Kidney (tissue), 14 donors: Measurements from ENCODE around the gene RPS27A. TPM values are rescaled to one million over a fixed set of nuclear protein-coding genes. Genes with fewer than 3 reads are reported as not detected.
"Not testable (repeated sequence)": the region's sequence is repeated elsewhere in the genome, so short reads cannot be mapped to it uniquely, and the experiment has no call there.

ENCODE experiments used
- DNase-seq, 5 donors: peaks; one replicate each; pipeline ENCODE4 v3.0.0-alpha.2; 2013 to 2020
- FAIRE-seq: peaks from 2 replicates; lab custom pipeline; 2012; peaks lifted over from hg19 to GRCh38; lab: Jason Lieb, UNC
- H3K27ac ChIP-seq, 2 donors: one replicate each; pipeline ENCODE4 v1.7.0; 2013; ENCODE audit warnings: low read depth in 2 of 2, low read length in 2 of 2, inconsistent platforms in 1 of 2
- H3K27me3 ChIP-seq: one replicate; pipeline ENCODE4 v1.7.1; 2013; ENCODE audit warnings: low read length, inconsistent platforms; ENCODE audit not compliant: control insufficient read depth, insufficient read depth
- H3K36me3 ChIP-seq, 3 donors: one replicate each; pipeline versions ENCODE4 v1.7.0 to v1.7.1; 2013; ENCODE audit warnings: low read length in 3 of 3, control low read depth in 1 of 3, inconsistent platforms in 1 of 3; ENCODE audit not compliant: insufficient read depth in 3 of 3, control insufficient read depth in 2 of 3
- H3K4me1 ChIP-seq, 3 donors: one replicate each; pipeline versions ENCODE4 v1.7.0 to v1.7.1; 2013; ENCODE audit warnings: low read length in 3 of 3, inconsistent platforms in 1 of 3, low read depth in 1 of 3; ENCODE audit not compliant: control insufficient read depth in 2 of 3, insufficient read depth in 2 of 3
- H3K4me3 ChIP-seq, 3 donors: one replicate each; pipeline versions ENCODE4 v1.7.0 to v1.8.1; 2013; ENCODE audit warnings: low read length in 3 of 3, control low read depth in 1 of 3, inconsistent platforms in 1 of 3
- H3K9ac ChIP-seq, 3 donors: one replicate each; pipeline versions ENCODE4 v1.7.0 to v1.7.1; 2013; ENCODE audit warnings: low read length in 3 of 3, control low read depth in 1 of 3, inconsistent platforms in 1 of 3
- H3K9me3 ChIP-seq, 3 donors: one replicate each; pipeline versions ENCODE4 v1.7.0 to v1.7.1; 2013; ENCODE audit warnings: low read length in 3 of 3, control low read depth in 1 of 3, inconsistent platforms in 1 of 3; ENCODE audit not compliant: control insufficient read depth in 2 of 3, insufficient read depth in 1 of 3
- CTCF ChIP-seq: IDR thresholded peaks from 3 replicates; pipeline ENCODE4 v1.5.1; 2012; ENCODE audit warnings: mild to moderate bottlenecking, moderate library complexity, borderline replicate concordance; ENCODE audit not compliant: insufficient read depth; ENCODE audit errors: extremely low read depth
- intact Hi-C: fragments of 100-400 bp; cut with DNase I; formaldehyde crosslinking; loops from one replicate; pipeline ENCODE4 v1.11.1; 2022
- polyA plus RNA-seq: library from polyadenylated mRNA; stranded (reverse); fragments of 350-450 nt; fragmentation: Illumina TruSeq; extraction: RNeasy Lipid Tissue Mini Kit (QIAGEN cat#74804); gene quantifications from one replicate; pipeline ENCODE4 v1.2.3, GENCODE V29; 2014; ENCODE audit warnings: low read depth, low replicate concordance; ENCODE audit not compliant: insufficient read depth
- total RNA-seq: library from RNA; stranded (reverse); fragmentation: NEBNext Ultra II Directional; extraction: Animal tissue kit (Norgen Biotek cat#: 25700); gene quantifications from one replicate; pipeline ENCODE4 v1.2.1, GENCODE V29; 2021
- donor health status: control.
- donor health status: control.
- donor health status: control.
- donor health status: control.
- donor health status: control.
- donor health status: DM: yes; HTN: yes; CAD: no.
- donor health status: Normal renal cell carcinoma (clear cell type).

RPS27A gene
- total and polyA plus RNA-seq, 2 donors from 2014 or later: 896 to 1,835 TPM

GRCh38 chr2:55268907-55269644 lies 36.6 kb downstream of the RPS27A start, which contains the start of gene MTIF2:
TSS of gene MTIF2 (minus strand) at chr2:55269231. CDS start at chr2:55263858, 5,373 bp downstream.
- H3K4me1 ChIP-seq: peaks cover 0 to 4% (median 0%) of the 10 kb centered on the region in 3 donors
- no peak for TF ChIP-seq CTCF
- peak; percentile 80 for FAIRE-seq
- peak within 1 kb of the TSS; percentile 90 to 98 (median 95) for H3K9ac ChIP-seq
- H3K27ac ChIP-seq: peak within 1 kb of the TSS; percentile 73 to 94
- H3K36me3 ChIP-seq: peaks cover 0 to 3% (median 0%) of the 10 kb centered on the region in 3 donors
- peak within 1 kb of the TSS; percentile 96 to 100 (median 98) for H3K4me3 ChIP-seq
- H3K27me3 ChIP-seq: no peaks in the 10 kb centered on the region
- no peaks in the 10 kb centered on the region for H3K9me3 ChIP-seq
- DNase-seq: peak; percentile 96 to 98 (median 97)
- intact Hi-C loops: no loop called here

GRCh38 chr2:55269645-55269990 lies 37.1 kb downstream of the RPS27A start:
- H3K36me3 ChIP-seq: no peaks in the 10 kb centered on the region
- intact Hi-C loops: no loop called here
- H3K9ac ChIP-seq: peak overlapping the region; percentile 90 to 98 (median 95)
- no peak for TF ChIP-seq CTCF
- FAIRE-seq (no peak), DNase-seq (peak in 2 of 5 donors; percentile 14 to 16)
- peak overlapping the region in 1 of 2 donors; percentile 68 for H3K27ac ChIP-seq
- H3K9me3 ChIP-seq: no peaks in the 10 kb centered on the region
- no peaks in the 10 kb centered on the region for H3K27me3 ChIP-seq
- peaks cover 0 to 4% (median 0%) of the 10 kb centered on the region in 3 donors for H3K4me1 ChIP-seq
- H3K4me3 ChIP-seq: peak overlapping the region; percentile 96 to 100 (median 98)

GRCh38 chr2:55274346-55274745 lies 41.9 kb downstream of the RPS27A start:
- intact Hi-C loops, H3K36me3 ChIP-seq, H3K4me1 ChIP-seq, DNase-seq, H3K27me3 ChIP-seq, H3K9ac ChIP-seq, H3K27ac ChIP-seq, FAIRE-seq, H3K4me3 ChIP-seq, H3K9me3 ChIP-seq: not testable (repeated sequence)

- H3K27ac ChIP-seq: no peak overlapping the region
- H3K9me3 ChIP-seq: no peaks in the 10 kb centered on the region
- intact Hi-C loops: no loop called here
- H3K4me3 ChIP-seq: no peak overlapping the region
- no peak for TF ChIP-seq CTCF
- DNase-seq (no peak), FAIRE-seq (no peak)
- no peaks in the 10 kb centered on the region for H3K36me3 ChIP-seq
- no peak overlapping the region for H3K9ac ChIP-seq
- H3K4me1 ChIP-seq: no peaks in the 10 kb centered on the region
- H3K27me3 ChIP-seq: no peaks in the 10 kb centered on the region
These were observed 44.8 kb downstream of the RPS27A start for GRCh38 chr2:55277310-55277709.

- H3K27ac ChIP-seq, H3K27me3 ChIP-seq, DNase-seq, H3K36me3 ChIP-seq, H3K9ac ChIP-seq, H3K4me1 ChIP-seq, intact Hi-C loops, FAIRE-seq, H3K4me3 ChIP-seq, H3K9me3 ChIP-seq: not testable (repeated sequence)
These were observed 46.8 kb downstream of the RPS27A start for GRCh38 chr2:55279214-55279835.
